ENCODE measurements around the gene SPTBN1.

Gene SPTBN1

DNA sequence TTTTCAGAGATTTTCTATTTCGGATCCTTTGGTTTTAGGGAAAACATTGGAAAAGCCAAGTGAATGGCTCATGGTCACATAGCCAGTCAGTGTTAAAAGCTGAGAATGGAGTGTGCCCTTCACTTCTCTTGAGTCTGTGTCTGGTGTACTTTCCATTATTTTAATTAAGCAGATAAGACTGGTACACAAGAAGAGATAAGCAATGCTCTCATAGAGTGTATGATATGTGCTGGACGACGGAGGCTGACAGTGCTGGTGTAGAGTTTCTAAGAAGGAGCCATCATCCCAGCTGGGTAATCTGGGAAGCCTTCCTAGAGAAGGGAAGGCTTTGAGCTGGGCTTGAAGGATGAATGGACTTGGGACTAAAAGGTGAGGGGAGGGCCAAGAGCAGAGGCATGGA, 93.3 kb downstream of the SPTBN1 start:
- H3K4me3 ChIP-seq (ENCODE audit: low read depth, low read length) = no peak overlapping the region

DNA sequence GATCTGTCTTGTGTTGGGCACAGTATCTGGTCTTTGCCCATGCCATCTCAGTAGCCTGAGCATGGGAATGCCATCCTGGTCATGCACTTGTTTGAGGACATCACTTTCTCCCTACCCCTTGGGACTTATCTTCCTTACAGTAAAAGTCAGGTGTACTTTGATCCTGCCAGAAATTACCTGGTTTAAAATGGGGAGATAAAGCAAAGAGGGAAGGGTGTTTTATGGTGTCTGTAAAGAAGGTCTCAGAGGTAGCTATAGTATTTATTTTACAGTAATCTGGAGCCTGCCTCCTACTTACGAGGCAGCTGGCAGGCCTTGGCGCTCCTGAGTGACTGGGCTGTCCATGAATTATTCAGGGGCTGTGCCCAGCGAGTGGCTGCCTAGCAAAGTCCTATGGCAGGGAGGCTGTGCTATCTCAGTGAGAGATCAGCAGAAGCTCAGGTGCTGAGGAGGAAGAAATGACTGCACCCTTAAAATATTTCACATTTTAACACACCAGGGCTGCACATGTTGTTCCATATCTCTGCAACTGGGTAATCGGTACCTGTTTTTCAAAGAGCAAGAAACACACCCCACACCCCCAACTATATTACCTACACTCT, 93.9 kb downstream of the SPTBN1 start:
- no peak overlapping the region for H3K4me3 ChIP-seq (ENCODE audit: low read depth, low read length)
- TF ChIP-seq POLR2A (IDR thresholded peaks at IDR 0.05; ENCODE audit: extremely low read depth, insufficient read length) = no peak
- DNase-seq (ENCODE audit: low read depth) = no peak

More for the DNA sequence above, 93.3 kb downstream of the SPTBN1 start:
- TF ChIP-seq POLR2A (IDR thresholded peaks at IDR 0.05; ENCODE audit: extremely low read depth, insufficient read length) = no peak
- TF ChIP-seq, protein P1, sequence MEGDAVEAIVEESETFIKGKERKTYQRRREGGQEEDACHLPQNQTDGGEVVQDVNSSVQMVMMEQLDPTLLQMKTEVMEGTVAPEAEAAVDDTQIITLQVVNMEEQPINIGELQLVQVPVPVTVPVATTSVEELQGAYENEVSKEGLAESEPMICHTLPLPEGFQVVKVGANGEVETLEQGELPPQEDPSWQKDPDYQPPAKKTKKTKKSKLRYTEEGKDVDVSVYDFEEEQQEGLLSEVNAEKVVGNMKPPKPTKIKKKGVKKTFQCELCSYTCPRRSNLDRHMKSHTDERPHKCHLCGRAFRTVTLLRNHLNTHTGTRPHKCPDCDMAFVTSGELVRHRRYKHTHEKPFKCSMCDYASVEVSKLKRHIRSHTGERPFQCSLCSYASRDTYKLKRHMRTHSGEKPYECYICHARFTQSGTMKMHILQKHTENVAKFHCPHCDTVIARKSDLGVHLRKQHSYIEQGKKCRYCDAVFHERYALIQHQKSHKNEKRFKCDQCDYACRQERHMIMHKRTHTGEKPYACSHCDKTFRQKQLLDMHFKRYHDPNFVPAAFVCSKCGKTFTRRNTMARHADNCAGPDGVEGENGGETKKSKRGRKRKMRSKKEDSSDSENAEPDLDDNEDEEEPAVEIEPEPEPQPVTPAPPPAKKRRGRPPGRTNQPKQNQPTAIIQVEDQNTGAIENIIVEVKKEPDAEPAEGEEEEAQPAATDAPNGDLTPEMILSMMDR (IDR thresholded peaks at IDR 0.05; ENCODE audit: low read depth, low read length) = no peak
- TF ChIP-seq MYC (IDR thresholded peaks at IDR 0.05; ENCODE audit: low read depth, low read length) = no peak
- TF ChIP-seq, protein P2, sequence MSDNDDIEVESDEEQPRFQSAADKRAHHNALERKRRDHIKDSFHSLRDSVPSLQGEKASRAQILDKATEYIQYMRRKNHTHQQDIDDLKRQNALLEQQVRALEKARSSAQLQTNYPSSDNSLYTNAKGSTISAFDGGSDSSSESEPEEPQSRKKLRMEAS (IDR thresholded peaks at IDR 0.05; ENCODE audit: low read depth, low read length) = no peak
- no peak for DNase-seq (ENCODE audit: low read depth)

DNA sequence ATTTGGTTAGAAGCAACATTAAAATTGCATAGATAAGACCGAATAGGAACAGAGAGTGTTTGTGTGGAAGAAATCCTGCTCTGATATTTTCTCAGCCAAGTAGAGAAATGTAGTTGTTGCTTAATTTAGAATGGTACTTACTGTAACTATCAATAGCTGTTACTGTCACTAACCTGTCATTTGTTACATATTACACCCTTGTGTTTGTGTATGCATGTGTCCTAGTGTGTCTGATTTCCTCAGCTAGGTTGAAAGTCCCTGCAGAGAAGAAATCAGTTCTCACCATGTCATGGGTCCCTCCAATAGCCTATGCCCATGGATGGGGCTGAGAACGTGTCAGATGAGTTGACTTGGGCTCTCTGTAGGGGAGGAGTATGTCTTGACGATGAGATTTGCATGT, 94.4 kb downstream of the SPTBN1 start:
- DNase-seq (ENCODE audit: low read depth) = no peak
- TF ChIP-seq MYC (IDR thresholded peaks at IDR 0.05; ENCODE audit: low read depth, low read length) = no peak
- TF ChIP-seq, protein P1 (IDR thresholded peaks at IDR 0.05; ENCODE audit: low read depth, low read length) = no peak
- no peak overlapping the region for H3K4me3 ChIP-seq (ENCODE audit: low read depth, low read length)

DNA sequence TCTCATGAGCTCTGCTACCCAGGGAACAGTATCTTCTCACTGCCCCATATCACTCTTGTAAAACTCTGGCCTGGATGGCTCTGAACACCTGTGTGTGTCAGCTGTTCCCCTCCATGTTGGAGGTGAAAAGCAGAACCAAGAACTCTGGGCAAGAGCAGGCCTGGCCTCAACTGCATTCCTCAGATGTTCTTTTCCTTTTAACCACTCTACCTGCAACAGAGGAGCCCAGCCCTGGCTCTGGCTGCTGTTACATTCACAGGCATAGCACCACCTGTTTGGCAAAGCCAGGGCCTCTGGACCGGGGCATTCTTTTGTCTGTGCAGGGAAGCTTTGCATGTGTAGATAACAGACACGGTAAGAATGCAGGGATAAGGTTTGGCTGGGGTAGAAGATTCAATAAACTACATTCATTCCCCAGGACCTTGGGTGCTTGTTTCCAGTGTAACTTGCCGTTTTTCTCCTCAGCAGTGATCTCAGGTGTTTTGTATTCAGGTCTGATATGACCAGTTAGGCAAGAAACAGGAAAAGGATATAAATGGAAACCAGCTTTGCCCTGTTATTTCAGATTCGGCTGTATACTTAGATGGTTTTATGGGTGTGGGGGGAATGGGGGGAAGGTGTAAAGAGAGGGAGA, 95.1 kb downstream of the SPTBN1 start:
- DNase-seq (ENCODE audit: low read depth) = no peak
- no peak overlapping the region for H3K4me3 ChIP-seq (ENCODE audit: low read depth, low read length)
- no peak for TF ChIP-seq POLR2A (IDR thresholded peaks at IDR 0.05; ENCODE audit: extremely low read depth, insufficient read length)
- TF ChIP-seq MYC (IDR thresholded peaks at IDR 0.05; ENCODE audit: low read depth, low read length) = no peak
- TF ChIP-seq, protein P2 (IDR thresholded peaks at IDR 0.05; ENCODE audit: low read depth, low read length) = no peak
- TF ChIP-seq, protein P1 (IDR thresholded peaks at IDR 0.05; ENCODE audit: low read depth, low read length) = no peak

DNA sequence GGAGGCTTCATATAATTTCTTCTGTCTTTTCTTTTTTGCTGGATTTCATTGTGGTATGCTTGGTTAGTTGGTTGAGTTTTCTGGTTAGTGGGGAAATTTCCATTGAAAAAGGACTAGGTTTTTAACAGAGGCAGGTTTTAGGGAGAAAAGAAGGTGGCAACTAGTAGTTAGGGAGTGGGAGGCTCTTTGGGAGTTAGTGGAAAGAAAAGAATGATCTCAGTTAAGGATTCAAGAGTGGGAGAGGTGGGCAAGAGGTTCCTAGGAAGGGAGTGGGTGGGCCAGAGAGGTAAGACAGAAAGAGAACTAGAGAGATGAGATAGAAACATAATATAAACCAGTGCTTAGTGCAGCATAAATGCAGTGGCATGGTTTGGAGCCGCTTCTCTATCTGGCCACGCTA, 96.9 kb downstream of the SPTBN1 start:
- no peak overlapping the region for H3K4me3 ChIP-seq (ENCODE audit: low read depth, low read length)
- DNase-seq (ENCODE audit: low read depth) = no peak
- TF ChIP-seq, protein P1 (IDR thresholded peaks at IDR 0.05; ENCODE audit: low read depth, low read length) = no peak
- TF ChIP-seq, protein P2 (IDR thresholded peaks at IDR 0.05; ENCODE audit: low read depth, low read length) = no peak
- TF ChIP-seq MYC (IDR thresholded peaks at IDR 0.05; ENCODE audit: low read depth, low read length) (no peak), POLR2A (IDR thresholded peaks at IDR 0.05; ENCODE audit: extremely low read depth, insufficient read length) (no peak)

DNA sequence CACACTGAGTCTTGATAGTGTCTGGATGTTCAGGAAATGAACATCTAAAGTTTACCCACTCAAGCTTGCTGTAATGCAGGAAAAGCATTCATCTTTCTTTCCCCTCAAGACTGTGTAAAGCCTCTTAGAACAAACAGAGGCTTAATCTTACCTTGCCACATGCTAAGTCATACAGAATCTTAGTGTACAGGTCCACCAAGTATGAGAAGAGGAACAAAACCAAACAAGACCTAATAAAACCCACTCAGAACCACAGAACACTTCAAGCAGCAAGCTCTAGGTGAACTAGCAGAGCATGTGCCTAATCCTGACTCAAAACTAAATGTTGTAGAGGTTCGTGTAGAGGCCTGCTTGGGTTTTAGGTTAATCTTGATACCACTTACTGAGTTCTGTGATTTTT, 97.6 kb downstream of the SPTBN1 start:
- DNase-seq (ENCODE audit: low read depth) = no peak
- TF ChIP-seq, protein P1 (IDR thresholded peaks at IDR 0.05; ENCODE audit: low read depth, low read length) = no peak
- TF ChIP-seq, protein P2 (IDR thresholded peaks at IDR 0.05; ENCODE audit: low read depth, low read length) = no peak
- TF ChIP-seq MYC (IDR thresholded peaks at IDR 0.05; ENCODE audit: low read depth, low read length) (no peak), POLR2A (IDR thresholded peaks at IDR 0.05; ENCODE audit: extremely low read depth, insufficient read length) (no peak)
- H3K4me3 ChIP-seq (ENCODE audit: low read depth, low read length) = no peak overlapping the region
